HG03097 (cell line): ENCODE results near the gene RYR3.

ENCODE experiments used
- ATAC-seq: cut with Tn5 transposase; IDR thresholded peaks from one replicate; pipeline ENCODE4 v1.9.1; 2021; ENCODE audit not compliant: unreplicated experiment, low FRiP score

RYR3 gene

DNA sequence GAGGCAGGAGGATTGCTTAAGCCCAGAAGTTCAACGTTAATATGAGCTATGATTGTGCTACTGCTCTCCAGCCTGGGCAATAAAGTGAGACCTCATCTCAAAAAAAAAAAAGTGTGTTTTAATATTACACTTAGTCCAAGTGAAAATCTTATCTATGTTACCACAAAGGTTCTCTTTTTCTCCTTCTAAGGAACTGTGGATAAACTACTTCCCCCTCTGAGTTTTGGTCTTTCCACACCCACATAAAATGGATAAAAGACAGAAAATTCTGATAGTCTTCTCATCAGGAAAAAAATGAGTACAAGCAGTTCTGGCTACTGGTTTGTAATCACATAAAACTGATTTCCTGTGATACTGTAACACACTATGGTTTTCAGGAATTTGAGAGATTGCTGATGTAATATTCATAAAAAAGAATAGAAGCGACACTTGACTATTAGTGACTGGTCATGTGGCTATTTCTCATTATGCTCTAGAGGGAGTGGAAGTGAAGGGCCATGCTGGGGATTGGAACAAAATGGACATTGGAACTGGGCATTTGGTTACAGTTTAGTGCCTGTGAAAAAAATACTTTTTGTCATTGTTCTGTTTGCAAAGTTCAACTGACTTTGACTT, 68.2 kb downstream of the RYR3 start:
- ATAC-seq: no peak

- ATAC-seq: no peak
Measured at GRCh38 chr15:33380406-33380805, 69.6 kb downstream of the RYR3 start.

DNA sequence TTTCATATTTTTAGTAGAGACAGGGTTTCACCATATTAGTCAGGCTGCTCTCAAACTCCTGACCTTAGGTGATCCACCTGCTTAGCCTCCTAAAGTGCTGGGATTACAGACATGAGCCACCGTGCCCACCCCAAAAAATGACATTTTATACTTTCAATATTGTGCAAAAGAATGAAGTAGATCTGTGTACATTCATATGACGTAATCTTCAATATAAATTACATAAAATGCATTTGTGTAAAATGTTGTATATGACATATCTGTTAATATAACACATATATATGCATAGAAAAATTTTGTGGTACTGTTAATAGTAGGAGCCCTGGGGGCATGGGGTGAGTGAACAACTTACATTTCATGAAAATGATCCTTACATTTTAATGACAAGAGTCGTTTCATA, 71.7 kb downstream of the RYR3 start:
- no peak for ATAC-seq

- no peak for ATAC-seq
Measured at GRCh38 chr15:33384307-33384706, 73.5 kb downstream of the RYR3 start.

DNA sequence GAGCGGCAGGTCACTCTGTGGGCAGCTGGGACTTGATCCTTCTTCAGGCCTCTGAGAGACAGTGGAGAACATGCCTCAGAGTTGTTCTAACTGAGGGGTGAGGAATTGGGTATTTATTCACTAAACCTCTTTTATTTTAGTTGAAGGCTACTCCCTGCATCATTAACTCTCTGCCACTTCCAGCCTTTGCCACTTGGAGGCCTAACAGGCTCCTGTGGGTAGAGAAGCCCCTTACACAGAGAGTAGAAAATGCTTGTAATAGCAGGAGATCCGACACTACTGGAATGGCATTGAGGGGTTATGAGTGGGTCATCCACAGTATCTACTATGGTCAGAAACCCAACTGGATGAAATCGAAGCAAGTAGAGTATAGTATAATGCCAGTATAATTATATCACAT, 81.7 kb downstream of the RYR3 start:
- no peak for ATAC-seq

DNA sequence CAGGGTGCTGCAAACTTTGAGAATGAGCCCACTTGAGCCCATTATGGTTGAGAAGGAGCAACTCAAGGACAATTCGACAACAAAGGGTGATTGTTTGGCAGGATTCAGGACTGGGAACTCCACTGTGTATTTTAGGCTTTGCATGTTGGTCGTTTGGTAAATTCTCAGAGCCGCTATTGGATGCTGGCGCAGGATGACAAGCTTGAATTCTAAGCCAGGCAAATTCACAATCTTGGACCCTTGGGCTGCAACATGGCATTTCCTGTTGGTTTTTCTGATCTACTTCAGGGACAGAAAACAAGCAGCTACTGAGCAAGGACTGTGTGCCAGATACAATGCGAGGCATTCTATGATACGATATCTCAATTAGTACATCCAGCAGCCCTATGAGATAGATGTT, 82.8 kb downstream of the RYR3 start:
- no peak for ATAC-seq

DNA sequence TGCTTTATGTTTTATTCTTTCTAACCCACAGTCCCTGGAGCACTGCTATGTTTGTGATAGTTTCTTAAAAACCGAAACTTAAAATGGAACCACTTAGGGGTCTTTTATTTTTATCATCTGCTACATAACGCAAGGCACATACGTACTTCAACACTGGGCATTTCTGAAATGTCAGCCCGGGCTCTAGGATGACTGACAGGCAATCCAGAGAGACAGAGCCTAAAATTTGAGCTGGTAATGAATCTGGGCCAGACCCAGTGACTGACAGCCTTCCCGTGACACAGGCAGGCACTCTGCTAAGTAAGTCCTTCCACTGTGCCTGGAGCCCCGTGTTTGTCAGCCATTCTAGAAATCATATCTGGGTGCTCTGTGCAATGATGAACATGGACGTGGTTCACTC, 84.6 kb downstream of the RYR3 start:
- no peak for ATAC-seq

- no peak for ATAC-seq
Measured at GRCh38 chr15:33395846-33396245, 85.1 kb downstream of the RYR3 start.

DNA sequence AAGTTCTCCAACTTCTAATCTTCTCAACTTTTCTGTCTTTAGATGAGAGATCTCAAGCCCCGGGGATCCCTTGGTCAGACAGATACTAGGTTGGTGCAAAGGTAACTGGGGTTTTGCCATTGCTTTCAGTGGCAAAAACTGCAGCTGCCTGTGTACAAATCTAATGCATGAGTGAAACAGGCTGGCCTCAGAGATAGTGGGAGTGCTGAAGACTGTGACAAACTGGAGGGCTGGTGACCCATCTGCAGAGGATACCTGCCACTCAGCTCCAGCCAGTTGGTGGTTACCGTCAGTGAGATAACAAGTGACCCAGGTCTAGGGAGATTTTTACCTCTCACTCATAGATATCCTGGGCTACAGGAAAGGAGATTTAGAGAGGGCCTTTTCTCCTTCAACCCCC, 85.7 kb downstream of the RYR3 start:
- ATAC-seq: no peak

DNA sequence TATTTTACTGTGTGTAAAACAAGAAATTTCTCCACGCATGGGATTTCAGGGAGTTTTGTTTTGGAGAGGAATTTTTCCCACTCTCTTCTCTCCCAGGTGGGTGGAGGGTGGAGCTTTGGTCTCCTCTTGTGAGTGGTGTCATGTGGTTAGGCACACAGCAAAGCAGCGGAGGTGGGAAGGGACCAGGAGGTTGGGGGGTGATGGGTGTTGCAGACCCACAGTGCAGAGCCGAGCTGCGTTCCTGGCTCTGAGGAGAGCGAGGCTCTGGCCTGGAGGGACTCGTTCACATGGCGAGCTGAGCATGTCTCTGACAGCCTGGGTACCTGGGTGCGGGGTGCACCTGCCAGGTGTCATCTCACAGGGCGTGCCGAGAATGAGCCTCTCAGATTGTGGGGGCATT, 87.8 kb downstream of the RYR3 start:
- no peak for ATAC-seq

DNA sequence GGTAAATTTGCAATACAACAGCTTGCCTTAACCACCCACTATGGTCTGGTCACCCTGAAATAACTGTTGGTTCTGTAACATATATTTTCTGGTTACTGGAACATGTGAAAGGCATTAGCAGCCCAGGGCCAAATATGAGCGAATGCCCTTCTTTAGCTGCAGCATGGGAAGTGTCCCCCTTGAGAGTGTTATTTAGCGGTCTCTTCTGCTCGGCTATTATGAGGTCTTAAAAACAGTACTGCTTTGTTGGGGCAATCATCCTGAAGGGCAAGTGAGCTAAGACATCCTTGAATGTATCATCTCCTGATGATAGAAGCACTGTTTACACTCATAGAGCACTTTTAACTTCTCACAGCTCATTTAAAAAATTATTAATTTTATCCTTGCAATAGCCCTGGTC, 90.2 kb downstream of the RYR3 start:
- no peak for ATAC-seq

DNA sequence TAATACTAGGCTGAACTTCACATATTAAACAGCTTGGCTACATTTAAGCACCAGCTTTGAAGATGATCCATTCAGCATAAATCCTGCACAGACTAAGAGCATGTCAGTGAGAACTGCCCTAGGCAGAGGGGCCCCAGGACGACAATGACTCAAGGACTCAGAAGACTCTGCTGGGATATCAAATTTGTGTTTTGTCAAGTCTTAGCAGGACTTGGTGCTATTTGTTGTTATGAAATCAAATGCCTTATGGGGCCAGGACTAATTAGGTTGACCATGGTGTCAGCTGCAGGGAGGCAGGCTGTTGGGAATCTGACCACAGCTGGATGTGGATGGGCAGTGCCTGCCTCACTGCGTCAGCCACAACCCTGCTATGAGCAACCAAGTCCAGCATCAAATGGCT, 91.8 kb downstream of the RYR3 start:
- no peak for ATAC-seq

DNA sequence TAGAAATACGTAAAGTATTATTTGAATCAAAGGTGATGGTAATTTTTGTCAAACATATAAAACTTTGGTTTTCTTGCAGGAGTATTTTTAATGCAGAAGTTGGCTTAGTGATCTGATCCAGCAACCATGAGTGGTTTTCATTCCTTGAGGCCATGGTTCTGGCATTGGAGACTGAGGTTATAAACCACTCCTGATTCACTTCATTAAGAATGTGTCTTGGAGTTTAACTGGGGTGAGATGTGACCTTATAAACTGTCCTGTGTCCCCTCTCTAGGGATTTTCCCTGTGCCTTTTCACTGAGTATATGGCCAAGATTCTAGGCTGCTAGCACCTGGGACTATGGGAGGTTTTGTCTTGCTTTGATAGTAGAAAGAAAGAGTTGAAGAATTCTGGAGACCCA, 94.3 kb downstream of the RYR3 start:
- ATAC-seq: no peak

GRCh38 chr15:33411596-33412540, 101.1 kb downstream of the RYR3 start:
- ATAC-seq: no peak

GRCh38 chr15:33419701-33420100, 108.9 kb downstream of the RYR3 start:
- no peak for ATAC-seq

DNA sequence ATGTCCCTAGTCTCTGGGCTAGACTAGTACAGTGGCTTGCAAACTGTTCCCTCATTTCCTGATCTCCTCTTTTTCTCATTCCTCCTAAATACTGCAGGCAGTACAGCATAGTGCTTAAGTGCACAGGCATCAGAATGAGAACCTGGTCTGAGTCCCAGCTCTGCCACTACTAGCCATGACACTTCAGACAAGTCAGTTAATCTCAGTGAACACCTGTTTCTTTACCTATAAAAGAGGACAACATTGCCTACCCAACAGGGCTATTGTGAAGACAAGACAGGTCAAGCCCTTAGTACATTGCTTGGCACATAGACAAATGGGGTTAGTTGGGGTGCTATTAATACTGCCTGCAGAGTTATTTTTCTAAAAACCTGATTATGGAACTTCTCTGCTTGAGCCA, 113.3 kb downstream of the RYR3 start:
- no peak for ATAC-seq

- no peak for ATAC-seq
Measured at GRCh38 chr15:33425142-33425541, 114.4 kb downstream of the RYR3 start.

DNA sequence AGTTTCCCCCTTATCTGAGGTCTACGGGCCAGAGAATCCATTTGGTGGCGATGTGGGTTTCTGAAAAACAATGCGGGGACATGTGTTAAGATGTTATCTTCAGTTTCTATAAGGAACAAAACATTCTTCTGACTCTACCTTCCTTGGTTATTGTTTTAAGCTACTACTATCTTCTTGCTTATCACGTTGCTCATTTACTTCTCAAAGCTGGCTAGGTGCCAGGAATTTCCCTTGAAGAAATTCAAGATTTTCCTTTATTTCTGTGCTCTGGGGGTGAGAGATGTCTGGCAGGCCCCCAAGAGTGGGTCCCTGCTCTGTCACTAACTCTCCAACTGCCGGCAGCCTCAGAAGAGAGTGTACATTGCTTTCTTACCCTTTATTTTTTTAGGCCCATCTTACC, 119.8 kb downstream of the RYR3 start:
- ATAC-seq: no peak

DNA sequence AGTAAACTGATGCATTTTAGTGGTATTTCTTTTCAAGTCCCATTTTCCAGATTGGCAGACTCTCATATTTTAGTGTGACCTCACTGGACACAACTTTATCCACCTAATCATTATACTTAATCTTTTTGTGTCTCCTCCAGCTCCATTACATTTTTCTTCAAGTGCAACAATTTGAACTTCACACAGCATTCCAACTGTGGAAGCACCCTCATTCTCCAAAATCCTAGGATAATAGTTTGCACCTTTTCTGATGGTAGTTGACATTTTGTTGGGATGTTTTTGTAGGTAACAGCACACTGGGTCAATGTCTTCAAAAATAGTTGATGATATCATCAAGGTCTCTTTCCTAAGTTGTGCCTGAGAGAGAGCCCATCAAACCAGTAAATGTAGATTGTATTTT, 123.1 kb downstream of the RYR3 start:
- ATAC-seq: no peak

GRCh38 chr15:33438396-33438795, 127.6 kb downstream of the RYR3 start:
- no peak for ATAC-seq

DNA sequence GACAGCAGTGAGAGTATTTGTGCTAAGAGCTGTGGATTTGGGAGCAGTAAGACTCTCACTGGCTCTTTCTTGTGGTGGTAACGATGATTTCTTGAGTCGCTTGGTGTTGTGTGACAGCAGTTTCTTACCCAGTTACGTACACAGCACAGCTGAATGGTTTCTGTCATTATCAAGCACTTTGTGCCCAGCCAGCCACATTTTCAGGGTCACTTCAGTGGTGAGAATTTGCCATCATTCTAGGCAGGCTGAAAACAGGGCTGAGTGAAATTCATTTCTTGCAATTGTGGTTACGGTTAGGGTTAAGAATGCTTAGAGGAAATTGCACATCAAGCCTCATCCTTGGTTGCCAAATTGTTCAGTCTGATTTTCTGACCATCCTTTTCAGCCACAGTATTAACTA, 130.1 kb downstream of the RYR3 start:
- no peak for ATAC-seq

GRCh38 chr15:33442449-33442848, 131.7 kb downstream of the RYR3 start:
- no peak for ATAC-seq
